ENCODE data around the gene ERGIC1.
"Not testable (repeated sequence)": the region's sequence is repeated elsewhere in the genome, so short reads cannot be mapped to it uniquely, and the experiment has no call there.

The ERGIC1 gene

DNA sequence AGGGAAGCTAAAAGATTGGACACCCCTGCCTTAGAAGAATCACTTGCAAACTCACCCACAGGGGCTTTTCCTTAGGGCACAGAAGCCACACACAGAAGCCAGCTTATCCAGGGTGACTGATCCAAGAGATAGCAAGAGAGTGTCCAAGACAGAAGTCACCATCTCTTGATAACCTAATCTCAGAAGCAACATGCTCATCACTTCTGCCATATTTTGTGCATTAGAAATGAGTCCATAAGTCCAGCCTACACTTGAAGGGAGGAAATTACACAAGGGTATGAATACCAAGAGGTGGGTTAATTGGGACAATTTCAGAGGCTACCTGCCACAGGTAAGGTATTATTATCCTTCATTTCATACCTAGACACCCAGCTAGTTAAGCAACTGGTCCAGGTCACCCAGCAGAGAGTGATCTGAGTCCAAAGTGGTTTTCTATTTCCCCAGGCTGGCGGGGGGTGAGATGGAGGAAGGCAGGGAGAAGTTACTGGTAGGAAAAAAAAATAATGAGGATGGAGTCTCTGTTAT, 3.7 kb upstream of the ERGIC1 start:
- no peak for DNase-seq

DNA sequence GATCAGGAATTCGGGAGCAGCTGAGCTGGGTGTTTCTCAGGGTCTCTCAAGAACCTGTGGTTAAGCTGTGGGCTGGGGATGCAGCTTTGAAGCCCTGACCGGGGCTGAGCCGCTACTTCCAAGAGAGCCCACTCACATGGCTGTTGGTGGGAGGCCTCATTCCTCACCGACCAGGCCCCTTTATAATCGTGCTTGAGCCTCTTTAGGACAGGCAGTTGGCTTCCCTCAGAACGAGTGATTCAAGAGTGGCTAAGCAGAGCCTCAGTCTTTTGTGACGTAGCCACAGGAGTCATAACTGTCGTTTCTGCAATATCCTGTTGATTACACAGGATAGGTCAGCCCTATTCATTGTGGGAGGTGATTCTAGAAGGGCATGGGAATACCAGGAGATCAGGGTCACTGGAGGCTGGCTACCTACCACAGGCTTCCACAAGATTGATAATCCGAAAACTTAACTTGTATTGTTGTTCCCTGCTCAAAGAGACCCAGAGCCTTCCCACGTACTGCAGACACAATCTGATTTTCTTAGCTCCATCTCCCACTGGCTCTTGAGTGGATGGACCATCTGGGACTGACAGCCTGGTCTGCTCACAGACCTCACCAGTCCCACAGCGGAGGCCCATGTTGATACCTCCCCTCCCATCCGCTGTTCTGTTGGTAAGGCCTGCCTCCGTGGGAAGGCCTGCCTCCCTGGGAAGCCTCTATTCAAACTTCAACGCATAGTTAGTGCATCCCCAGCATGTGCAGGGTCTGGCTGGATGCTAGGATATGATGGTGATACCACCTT, 3.0 kb upstream of the ERGIC1 start:
- DNase-seq = no peak

DNA sequence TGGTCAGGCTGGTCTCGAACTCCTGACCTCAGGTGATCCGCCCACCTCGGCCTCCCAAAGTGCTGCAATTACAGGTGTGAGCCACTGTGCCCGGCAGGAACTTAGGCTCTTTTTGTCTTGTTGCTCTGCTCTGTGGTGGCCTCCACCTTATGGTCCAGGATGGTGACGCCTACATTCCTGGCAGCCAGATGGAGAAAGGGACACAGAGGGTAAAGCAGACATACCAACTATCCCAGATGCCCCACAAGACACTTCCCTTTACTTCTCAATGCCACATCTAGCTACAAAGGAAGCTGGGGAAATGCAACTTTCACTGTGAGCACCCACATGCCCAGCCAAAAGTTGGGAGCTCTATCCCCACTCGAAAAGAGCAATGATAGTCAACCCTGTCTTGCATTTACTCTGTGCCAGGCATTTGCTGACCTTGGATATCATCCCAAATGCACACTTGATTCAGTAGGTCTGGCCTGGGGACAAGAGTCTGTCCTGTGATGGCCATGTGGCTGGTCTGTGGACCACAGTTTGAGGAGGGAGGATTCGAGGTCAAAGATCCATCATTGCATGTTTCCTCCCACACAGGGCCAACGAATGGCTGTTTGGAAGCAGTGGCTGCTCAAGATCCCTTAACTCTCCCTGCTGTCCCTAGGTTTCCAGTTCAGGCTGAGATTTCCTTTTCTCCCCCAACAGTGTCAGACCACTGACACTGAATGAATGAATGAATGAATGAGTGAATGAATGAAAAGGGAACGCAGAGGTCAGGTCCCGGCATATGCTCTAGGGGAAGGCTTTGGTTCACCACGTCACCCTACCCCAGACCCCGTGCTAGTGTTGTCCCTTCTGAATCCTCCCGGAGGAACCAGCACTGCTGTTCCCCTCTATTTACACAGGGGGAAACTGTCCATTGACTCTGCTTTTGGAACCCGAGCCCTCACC, 1.4 kb upstream of the ERGIC1 start:
- DNase-seq = no peak

DNA sequence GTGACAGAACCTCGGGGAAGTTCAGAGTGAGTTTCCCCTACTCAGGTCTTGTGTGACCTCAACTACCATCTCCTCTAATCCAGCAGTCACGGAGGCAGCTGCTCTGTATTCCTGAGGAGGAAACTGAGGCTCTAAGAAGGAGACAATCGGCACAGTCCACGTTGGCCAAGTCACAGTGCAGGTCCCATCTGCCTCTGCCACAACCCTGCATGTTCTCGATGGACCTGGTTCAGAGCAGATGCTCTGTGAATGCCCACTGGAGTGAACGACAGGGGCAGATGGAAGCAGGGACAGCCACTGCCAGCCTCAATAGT, 722 bp upstream of the ERGIC1 start:
- no peak for DNase-seq

DNA sequence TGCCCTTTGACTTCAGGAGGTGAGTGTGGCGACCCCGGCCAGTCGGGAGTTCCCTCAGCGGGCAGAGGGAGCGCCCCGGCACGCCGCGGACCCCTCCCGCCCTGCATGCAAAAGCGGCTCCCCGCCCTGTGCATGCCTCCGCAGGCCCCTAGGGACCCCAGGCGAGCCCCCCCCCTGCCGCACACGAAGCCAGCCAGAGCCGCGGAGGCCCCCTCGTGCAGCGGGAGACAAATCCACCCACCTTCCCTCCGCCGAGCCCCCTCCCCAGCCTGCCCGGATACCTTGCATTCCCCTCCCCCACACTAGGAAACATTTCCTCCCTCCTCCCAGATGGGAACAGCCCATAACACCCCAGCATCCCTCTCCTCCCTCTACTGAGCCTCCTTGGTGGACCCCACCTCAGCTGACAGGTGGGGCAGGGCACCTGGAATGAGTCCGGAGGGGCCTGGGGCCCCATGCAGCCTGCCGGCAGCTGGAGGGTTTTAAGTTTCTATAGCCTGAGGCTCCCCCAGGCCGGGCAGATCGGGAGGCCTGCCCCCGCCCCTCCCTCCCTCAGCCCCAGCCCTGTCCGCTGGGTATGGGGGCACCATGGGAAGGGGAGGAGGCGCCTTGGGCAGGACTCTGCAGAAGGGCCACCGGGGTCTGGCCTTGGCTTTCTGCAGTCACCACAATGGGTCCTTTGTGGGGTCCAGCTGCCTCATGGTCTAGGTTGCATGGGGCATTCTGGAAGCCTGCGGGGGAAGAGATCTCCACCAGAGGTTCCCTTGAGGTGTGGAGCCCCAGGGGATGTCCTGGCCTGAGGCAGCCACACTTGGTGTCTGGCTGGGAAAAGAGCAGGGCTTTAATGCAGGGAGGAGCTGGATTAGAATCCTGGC, 601 bp downstream of the ERGIC1 start:
- no peak for DNase-seq

DNA sequence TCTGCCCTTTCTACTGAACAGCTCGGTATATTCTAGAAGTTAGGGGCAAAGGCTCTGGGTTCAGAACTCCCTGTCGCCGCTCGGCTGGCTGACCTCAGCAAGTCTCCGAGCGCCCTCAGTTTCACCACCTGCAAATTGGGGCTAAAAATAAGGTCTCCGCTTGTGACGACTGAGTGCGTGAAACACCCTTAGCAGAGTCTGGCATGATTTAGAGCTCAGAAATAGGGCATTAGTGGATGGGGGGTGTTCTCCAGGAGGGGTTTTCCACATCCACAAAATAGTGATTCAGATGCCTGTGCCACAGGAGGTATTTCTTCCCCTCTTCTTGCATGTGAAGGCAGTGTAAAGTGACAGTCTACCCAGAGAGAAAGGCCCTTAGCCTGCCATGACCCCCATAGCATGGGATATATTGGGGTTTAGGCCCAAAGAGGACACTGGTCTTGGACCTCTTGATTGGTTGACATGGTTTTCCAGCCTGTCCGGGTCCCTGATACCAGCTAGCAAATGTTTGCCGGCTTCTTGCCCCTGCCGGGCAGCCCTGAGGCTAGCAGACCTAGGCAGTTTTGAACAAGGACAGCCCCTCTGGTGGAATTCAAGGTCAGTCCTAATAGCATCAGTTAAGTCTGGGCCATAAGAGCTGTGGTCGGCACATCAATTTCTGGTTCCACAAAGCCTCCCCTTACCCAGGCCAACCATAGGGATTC, 1.4 kb downstream of the ERGIC1 start:
- DNase-seq = no peak

DNA sequence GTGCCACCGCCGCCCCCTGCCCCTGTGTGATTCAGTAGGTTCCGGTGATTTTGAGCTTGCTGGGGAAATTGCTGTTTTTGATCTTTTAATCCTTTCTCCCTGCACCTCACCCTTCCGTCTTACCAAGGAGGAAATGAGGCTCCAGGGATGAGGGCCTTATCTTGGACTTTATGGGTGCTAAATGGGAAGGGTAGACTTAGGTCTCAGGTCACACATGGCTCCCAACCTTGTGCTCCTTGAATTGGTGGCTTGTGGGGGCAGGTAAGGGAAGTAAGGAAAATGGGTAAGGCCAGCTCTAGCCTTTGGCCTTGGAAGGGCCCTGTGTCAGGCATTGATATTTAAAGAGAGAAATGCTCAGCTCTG, 1.9 kb downstream of the ERGIC1 start:
- DNase-seq = no peak

DNA sequence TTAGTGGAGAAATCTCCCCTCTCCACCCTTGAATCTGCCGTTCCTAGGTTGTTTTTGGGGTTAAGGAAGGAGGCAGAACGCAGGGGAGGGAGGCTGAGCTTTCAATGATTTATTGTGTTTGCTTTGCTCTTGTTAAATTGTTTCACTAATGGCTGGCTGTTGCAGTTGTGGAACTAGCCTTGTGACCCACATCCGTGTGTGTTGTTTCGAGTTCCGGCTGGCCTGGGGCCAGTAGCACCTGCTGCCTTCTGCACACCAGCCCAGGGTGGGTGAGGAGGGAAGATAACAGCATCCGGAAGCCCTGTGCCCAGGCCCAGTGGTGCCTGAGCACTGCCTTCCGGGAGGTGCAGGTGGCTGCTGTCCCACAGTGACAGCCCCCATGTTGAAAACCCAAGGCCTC, 3.6 kb downstream of the ERGIC1 start:
- DNase-seq = no peak

DNA sequence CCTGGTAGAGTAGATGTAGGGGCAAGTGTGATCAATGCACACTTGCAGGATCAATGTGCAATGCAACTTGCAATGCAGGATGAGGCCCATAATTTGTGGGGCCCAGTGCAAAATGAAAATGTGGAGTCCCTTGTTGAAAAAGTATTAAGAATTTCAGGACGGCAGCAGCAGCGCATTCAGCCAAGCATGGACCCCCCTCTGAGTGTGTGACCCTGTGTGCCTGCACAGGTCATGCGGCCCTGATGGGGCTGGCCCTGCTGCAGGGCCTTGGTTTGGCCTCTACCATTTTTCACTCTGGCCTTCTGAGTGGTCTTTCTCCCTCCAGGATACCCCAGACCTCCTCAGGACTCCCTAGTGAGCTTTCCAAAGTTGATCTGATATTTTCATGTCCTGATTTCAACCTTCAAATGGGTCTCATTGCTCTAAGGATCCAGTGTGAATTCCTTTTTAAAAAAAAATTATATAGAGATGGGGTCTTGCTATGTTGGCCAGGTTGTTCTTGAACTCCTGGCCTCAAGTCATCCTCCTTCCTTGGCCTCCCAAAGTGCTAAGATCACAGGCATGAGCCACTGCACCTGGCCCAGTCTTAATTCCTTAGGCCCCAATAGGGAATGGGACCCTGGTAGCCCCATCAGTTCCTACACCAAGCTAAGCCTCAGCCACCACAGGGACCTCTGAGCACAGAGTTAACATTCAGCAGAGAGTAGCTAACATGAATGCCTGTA, 4.3 kb downstream of the ERGIC1 start:
- DNase-seq = no peak

DNA sequence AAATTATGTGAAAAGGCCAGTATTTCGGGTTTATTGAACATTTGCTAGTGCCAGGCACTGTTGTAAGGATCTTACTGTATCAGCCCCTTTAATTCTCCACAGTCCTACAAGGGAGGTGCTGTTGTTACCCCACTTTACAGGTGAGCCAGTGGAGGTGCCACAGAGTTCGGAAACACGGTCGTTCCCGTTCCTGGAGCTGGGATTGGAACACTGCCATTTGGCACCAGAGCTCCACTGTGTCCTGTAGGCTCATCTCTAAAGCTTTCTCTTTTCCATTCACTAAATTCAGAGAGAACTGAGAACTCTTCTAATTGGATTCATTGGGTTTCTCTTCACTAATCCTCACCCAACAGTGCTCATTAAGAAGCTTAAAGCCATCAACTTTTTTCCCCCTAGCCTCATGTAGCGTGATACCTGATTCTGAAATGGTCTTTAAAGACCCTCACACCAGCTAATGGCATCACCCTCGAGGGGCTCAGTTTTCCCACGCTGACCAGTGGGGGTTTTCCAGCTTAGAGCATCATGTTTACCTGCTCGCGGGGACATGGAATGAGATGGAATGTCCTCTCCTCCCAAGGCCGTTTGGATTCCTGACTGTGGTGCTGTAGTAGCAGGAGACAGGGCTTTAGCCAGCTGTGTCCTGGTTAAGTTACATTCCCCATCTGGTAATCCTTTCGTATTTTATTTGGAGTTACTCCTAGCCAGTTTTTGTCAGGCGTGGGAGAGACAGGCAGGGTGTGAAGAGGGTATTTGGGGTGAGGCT, 5.8 kb downstream of the ERGIC1 start:
- no peak for DNase-seq

DNA sequence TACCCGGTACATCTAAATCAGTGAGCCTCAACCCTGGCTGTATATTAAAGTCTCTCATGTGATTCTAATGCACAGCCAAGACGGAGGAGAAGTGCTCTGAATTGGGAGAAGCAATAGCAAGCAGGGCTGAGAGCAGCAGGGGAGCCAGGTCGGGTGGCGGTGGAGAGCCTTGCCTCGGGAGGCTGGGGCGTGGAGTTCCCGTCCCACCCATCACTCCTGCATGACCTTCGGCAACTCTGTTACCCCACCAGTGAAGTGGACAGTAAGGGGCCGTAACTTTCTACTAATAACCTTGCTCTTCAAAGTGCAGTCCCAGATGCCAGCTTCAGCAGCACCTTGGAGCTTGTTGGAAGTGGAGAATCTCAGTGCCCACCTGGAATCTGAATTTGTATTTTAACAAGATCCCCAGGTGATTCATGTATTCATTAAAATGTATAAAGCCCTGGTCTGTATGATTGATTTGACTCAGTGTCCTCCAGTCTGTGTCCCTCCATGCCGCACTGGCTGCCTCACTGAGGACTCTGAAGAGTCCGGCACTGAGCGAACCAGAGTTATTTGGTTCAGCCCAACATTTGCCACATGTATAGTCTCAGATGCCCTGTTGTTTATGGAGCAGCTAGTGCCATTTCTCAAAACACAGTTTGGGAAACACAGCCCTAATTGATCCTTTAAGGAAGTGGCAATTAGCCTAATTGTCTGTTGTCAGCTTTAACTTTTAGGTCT, 6.5 kb downstream of the ERGIC1 start:
- DNase-seq = no peak

DNA sequence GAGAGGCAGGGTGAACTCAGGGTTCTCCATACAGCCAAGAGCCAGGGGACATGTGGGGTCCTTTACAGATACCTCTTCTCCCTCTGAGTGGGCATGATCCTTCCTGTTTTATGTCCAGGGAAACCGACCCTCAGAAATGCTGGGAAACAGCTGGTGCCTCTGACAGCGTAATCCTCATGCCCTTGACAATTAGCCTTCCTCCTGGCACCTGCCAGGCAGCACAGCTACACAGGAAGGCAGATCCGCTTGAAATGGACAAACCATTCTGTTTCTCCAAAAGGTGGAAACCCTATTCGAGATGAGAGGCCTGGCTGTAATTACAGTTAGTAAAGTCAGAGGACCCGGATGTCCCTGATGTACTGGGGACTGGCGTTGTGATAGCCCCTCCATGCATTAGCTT, 7.2 kb downstream of the ERGIC1 start:
- no peak for DNase-seq

DNA sequence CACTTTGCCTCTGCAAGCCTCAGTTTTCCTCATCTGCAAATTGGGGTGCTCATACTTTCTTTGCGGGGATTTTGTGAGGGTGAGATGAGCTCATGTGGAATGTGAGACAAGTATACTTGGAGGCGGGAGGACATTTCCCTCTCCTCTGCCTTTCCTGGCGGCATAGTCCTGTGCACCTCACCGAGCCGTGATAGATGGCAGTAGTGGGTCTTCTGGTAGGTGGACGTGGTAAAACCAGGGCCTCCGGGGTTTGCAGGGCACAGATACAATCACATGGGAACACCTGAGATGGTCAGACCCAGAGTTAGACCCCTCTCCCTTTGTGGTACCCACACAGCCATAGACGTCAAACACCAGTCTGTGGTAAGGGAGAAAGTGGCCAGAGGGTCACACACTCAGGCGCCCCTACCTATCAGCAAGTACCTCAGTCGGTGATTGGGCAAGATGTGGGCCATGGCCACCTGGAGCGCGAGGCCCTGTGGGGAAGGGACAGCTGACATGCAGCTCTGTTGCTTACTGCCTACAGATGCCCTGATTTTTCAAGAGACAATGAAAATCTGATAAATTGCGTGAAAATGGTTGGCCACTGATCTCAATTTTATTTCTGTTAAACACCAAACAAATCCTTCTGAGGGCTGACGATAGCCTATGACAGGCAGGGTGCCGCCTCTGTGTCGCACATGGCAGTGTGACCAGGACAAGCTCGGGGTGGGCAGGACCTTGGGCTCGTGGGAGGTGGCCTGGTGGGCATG, 9.9 kb downstream of the ERGIC1 start:
- DNase-seq = no peak

DNA sequence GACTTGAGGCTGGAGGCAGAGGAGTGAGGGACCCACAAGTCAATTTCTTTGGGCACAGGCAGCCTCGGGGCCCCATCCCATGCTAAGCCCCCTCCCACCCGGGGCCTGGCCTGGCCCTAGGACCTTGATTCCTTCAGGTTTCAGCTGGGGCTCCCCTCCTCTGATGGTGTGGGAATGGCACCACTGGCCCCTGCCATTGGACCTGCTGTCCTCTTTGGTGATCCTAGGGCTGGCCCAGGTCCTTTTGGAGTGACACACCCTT, 10.5 kb downstream of the ERGIC1 start:
- DNase-seq = no peak

DNA sequence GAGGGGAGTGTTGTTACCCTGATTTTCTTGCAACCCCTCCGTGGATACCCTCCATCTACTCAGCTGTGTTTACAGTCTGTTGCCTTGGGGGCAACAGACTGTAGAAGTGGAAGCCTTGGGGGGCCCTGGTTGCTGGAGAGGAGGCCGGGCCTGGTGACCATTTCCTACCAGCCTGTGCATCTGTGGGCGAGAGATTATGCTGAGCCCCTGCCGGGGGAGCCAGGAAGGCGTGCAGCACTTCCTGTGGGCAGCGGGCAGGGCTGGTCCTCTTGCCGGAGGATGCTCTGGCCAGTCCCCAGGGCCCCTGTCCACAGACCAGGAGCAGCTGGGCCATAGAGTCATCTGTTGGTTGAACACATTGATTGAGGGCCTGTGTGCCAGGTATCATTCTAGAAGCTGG, 11.1 kb downstream of the ERGIC1 start:
- no peak for DNase-seq

DNA sequence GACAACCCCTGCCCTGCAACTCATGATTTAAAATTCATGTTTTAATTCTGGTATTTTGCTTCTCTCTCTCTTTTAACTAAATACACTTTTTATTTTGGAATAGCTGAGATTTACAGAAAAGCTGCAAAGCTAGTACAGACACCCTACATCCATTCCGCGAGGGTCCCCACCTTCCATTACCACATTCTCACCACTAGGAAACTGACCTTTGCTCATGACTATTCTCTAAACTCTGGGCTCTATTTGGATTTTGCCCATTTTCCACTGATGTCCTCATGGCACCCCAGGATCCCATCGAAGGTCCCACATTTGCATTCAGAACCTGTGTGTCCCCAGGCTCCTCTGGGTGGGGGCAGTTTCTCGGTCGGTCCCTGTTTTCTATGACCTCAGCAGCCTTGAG, 11.5 kb downstream of the ERGIC1 start:
- no peak for DNase-seq

DNA sequence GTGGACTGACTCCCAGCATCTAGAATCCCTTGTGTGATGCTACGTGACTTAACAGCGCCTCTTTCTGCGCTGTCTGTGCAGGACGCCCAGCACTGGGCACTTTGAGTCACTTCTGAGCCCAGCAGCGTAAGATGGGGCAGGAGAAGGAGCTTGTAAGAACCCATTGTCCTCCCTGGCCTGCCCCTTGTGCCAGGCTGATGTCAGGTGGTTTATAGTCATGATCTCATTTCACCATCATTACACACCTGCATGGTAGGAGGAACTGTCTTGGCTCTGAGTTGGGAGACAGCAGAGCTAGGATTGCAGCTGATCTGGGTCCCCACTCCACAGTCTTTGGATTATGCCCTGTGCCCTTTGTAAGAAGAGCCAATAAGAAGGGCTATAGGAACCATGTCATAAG, 12.2 kb downstream of the ERGIC1 start:
- DNase-seq = no peak

DNA sequence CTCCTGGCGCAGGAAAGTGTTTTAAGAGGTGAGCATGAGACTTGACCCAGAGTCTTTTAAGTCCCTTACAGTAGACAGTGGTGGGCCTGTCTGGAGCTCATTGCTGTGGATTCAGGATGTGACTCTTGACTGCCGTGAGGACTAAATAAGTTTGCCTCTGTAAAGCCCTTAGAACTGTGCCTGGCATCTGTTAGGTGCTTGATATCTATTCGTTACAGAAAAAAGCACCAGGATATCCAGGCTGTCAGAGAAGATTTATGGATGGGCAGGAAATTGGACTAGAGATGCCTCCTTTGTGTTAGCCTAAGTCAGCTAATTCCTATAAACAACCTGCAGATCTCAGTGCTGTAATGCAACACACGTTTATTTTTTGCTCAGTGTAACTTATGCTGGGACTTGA, 12.6 kb downstream of the ERGIC1 start:
- no peak for DNase-seq

DNA sequence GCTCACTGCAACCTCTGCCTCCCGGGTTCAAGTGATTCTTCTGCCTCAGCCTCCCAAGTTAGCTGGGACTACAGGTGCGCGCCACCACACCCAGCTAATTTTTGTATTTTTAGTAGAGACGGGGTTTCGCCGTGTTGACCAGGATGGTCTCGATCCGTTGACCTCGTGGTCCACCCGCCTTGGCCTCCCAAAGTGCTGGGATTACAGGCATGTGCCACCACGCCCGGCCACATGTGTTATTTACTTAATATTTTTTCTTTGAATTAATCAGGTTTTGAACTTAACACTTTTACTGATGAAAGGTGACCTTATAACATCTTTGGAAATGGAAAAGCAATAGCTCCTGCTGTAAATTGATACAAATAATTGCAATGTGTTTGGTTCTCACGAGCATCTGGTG, 13.5 kb downstream of the ERGIC1 start:
- DNase-seq = not testable (repeated sequence)

DNA sequence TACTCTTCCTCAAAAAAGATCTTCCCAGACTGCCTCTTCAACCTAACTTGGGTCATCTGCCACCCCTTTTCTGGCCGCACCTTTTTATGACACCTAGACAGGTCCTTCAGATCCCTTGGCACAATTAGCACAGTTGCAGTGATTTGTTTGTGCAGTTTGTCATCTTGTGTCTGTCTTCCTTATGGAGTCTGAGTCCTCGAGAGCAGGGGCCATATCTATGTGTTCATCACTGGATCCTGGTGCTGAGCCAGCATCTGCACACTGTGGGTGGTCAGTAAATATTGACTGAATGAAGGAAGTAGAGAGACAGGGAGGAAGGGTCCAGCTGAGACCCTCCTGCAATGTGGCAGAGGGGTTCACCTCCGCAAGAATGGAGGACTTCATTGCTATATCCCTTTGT, 14.4 kb downstream of the ERGIC1 start:
- DNase-seq = no peak

Data from cerebellar nuclear complex (tissue), 1 donor.